GM19240 (cell line): ENCODE data around the gene ZCCHC17.
"Not testable (repeated sequence)": the region's sequence is repeated elsewhere in the genome, so short reads cannot be mapped to it uniquely, and the experiment has no call there.

Source experiments
- DNase-seq: peaks from one replicate; pipeline ENCODE4 v3.0.0; 2011; ENCODE audit warnings: low spot score; ENCODE audit not compliant: insufficient read length

ZCCHC17 gene

DNA sequence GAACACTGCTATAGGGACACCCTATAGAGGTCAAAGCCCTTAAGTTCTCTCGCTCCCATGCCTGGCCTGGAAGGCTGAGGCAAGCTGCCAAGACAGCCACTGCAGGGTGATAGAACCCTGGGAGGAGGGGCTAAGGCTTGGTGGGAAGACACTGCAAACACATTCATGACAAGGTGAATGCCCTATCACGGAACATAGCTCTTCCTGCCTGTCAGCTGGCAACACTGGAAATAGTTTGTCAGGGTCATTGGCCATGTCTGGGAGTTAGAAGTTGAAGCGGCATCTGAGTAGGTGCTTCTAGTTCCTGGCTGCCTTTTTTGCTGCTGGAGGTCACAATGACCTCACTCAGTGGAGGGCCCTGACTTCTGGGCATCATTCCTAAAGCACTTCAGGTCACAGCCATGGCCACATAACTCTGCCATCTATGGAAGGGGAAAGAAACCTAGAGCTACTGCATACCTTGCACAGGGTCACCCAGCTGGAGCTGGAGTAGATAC, 71.8 kb downstream of the ZCCHC17 start:
- DNase-seq = no peak

DNA sequence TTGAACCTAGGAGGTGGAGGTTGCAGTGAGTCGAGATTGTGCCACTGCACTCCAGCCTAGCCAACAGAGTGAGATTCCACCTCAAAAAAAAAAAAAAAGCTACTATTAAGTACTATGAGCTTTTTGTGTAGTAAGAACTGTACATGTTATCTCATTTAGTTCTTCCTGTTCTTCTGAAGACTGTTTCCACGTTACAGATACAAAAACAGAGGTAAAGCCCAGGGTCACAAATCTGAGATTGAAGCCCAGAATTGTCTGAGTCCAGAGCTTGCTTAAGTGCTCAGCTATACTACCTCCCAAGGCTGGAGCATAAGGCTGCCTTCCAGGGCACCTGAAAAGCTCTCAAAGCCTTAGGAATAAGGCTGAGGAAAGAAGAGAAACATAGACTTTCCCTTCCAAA, 73.2 kb downstream of the ZCCHC17 start:
- DNase-seq = no peak

DNA sequence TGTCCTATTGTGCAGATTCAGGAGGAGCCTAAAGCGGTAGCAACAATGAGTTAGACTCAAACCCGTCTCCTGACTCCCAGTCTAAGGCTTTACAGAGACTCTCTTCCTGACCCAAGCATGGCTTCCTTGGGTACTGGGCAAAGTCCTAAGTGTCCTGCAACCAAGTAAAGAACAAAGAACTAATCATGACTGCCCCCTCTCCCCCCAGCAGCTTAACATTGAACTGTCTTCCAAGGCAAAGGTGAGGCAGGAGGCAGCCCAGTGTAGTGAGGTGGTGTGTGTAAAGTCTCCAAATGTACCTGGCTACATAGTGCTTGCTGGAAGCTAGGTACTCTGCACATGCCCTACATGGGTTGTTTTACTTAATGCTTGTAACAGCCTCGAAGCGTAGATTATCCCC, 73.7 kb downstream of the ZCCHC17 start:
- no peak for DNase-seq

DNA sequence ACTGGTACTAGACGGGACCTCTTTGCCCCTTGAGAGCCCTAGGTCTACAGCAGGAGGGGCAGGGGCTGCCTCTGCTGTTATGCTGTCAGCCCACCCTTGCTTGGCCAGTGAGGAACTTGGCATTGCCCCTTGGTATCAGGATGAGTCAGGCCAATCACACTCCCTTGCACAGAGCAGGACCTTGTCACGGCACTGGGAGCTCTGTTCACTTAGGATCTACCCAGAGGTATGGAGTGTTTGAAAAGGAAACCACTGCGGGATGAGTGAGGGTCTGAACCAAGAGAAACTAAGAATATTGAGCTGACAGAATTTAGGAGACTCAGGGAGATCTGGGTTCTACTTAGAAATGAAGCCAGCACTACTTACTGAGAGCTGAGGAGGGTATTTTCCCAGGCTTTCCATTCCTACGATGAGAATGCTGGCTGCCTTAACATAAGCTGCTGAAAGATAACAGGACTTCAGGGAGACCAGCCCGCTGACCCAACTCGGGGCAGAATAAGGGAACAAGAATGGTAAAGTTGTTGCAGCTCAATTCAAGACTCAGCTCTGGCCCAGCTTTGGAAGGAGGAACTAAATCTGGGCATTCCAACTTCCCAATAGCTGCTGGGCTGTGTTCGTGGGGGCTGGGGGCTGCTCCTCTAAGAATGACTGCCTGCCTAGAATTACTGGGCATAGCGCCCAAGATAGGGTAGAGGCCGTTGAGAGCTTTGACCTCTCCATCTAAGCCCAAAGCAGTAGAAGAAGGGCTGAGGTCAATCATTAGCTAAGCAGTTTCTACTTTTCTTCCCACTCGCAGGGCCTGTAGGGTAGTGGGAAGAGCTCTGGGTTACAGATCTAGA, 74.5 kb downstream of the ZCCHC17 start:
- DNase-seq = no peak

DNA sequence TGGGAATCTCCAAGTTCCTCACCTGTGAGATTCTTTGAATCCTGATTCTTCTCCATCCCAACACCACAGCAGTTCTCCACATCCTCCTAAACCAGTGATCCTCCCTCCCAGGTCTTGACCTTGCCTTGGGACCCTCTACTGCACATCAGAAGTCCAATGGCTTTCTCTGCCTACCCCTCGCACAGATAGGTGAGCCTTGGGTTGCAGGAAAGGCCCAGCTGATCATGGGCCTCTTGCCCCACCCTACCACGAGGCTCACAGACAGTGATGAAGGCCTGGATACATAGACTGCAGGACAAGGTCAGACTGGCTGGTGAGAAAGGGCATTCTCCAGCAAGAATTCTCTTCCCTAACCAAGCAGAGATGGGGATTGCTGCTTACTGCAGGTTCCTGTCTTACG, 75.2 kb downstream of the ZCCHC17 start:
- DNase-seq = no peak

DNA sequence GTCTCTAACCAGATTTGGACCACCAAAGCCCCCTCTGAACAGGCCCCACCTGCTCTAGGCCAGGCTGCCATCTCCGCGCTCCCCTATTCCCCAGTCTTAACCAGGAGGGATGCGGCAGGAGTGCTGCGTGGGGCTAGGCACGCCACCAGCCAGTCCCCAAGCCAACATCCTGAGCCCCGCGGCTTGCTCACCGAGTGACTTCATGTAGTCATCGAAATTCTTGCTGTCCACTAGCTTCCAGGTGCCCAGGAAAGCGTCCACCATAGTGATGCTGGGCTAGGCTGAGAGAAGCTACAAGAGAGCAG, 75.9 kb downstream of the ZCCHC17 start:
- no peak for DNase-seq

DNA sequence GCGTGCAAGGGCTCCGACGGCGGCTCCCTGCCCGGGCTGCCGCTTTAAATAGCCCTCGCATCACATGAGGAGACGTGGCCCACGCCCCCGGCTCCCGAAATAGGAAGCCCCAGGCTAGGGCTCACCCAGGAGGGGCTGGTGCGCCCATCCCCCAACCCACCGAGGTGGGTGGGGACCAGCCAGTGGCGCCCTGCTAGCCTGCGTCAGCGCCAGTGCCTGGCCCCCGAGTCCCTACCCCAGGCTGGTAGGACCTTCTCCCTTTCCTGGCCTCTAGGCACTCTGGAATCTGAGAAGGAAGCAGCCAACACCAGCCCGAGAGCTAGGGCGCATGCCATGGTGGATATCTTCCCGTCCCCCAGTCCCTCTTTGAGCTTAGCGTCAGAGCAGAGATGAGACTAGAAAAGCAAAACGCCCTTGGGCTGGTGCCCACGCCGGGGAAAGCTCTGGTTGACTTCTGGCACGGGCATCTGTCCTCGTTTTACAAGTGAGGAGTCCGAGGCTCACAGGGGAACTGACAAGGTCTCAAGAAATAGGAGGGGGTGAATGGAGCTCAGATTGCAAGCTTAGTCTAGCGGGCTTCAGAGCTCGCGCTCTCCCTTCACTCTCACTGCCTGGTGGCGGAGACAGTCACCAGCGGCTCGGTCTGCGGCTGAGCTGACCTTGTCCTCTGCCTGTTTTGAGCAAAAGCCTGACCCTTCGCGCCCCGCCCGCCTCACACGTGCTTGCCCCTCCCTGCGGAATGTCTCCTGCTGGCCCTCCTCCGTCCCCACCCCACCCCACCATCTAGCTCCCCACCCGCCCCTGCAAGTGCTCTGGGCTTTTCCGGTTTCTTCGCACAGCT, 76.4 kb downstream of the ZCCHC17 start, which contains the start of gene FABP3:
Gene FABP3 (minus strand): TSS at position 21 of the 841 bp plus-strand sequence. CDS start 62 bp downstream, outside the sequence.
- no peak for DNase-seq

DNA sequence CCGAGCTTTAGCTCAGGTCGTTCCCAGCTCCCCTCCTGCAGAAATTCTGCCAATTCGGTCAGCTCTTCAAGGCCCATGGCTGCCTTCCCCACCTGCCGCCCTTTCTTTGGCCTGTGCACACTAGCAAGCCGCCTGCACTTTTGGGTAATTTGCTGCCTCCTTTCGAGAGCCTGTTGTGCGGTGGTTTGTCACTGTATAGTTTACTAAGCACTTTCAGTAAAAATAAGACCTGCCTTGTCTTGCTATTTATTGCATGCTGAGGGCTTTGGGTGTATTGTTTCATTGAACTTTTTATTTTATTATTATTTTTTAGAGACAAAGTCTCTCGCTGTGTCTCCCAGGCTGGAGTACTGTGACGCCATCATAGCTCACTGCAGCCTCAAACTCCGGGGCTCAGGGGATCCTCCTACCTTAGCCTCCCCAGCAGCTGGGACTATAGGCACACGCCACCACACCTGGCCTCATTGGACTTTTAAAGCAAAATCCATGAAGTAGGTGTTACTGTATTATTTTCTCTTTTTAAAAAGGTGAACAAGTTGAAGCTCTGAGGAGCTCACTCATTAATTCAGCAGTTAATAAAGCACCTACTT, 77.2 kb downstream of the ZCCHC17 start:
- no peak for DNase-seq

DNA sequence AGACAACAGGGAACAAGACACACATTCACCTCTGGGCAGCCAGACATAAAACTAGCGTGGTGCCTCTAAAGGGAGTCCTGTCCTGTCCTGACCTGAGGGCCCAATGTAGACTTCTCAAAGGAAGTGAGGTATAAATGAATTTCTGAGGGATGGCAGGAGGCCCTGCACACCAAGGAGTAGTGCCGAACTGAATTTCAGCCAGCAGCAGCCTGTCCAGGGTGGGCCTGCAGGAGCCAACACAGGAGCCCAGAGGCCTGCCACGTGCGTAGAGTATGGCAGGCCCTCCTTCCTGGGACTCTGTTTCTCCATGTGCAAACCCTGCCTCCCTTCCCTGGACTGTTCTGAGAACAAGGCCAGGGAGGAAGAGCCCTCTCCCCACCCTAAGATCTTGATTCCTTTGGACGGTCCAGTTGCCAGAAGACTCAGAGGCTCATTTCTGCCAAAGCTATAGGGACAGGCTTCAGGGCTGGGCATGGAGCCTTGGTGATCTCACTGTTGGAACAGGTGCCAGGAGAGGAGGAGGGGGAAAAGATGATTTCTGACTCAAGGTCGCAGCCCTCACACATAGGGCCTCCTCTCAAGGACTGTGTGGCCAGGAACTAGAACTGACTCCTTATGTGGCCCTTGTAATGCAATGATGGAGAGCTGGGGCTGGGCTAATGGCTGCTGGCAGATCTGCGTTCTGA, 77.8 kb downstream of the ZCCHC17 start:
- DNase-seq = no peak

DNA sequence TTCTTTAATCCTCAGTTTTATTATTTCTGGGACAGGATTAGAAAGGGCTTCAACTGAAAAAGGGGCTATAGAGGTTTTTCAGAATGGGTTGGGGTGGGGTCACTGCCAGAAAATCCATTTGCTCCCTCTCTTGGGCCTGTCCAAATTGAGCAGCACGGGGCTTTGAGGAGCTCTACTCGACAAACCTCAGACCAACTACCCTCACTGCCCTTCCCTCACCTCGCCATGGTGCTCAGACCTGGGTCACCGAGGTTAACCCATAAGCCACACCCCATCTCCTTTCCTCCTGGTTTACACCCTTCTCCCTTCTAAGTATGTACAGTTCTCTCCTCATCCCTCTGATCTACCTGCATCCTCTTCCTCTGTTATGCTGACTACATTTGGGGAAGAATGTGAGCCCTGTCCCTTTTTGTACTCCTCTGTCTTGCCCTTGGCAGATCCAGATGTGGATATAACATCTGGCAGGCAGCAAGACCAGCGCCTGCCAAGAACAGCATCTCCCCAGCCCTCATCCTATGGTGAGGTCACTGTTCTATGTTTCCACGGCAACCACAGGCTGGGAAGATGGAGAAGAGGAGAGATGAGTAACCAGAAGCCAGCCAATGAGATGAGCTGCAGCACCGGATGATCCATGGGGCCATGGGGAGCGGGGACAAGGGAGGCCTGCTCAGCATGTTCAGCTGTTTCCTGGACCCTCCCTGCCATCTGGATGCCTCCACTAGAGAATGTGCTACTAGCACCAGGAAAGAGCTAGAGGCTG, 79.7 kb downstream of the ZCCHC17 start:
- DNase-seq = no peak

DNA sequence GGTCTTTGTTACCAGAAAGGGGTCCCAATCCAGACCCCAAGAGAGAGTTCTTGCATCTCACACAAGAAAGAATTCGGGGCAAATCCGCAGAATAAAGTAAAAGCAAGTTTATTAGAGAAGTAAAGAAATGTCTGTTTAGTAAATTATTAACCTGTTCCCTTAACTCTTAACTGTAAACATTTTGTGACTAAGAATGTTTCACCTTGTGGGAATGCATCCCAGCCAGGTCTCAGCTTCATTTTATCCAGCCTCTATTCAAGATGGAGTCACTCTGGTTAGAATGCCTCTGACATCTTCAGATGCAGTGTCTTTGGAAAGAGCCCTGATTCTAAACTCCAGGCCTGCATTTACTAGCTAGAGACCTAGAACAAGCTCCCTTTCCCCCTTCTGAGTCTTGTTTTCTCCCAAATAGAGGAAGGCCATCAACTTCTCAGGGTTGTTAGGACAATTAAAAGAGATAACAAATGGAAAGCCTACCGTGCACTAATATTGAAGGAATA, 80.6 kb downstream of the ZCCHC17 start:
- DNase-seq = no peak

DNA sequence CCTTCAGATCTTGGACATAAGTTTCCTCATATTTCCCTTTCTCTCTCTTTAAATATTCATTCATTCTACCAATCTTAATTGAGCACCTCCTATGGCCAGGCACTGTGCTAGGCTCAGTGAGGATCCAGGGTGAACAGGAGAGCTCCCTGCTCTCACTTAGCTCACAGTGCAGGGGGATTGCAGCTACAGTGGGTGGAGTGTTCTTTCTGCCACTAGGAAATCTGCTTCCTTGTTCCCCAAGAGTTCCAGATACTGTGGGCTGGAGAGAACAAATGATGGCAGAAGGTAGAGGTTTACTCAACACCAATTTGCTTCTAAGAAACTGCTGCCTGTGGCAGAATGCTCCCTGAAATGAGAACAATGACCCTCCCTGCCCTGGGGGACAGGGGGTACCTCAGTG, 81.2 kb downstream of the ZCCHC17 start:
- no peak for DNase-seq

DNA sequence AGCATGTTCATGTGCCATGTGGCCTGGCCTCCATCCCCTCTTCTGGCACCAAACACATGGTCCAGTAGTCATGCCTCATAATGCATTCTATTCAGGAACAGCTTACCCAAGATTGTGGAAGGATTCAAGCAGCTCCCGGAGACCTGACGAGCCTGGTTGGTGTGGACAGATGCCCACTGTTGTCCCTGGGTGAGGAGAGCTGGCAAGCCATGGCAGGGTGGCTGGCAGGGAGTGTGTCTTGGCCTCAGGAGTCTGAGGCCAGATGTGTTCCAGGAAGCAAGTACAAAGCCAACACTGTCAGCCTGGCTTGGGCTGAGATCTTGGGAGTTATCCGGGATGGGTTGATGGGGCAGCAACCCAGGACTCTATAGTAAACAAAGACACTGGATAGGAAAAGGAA, 83.3 kb downstream of the ZCCHC17 start:
- no peak for DNase-seq

DNA sequence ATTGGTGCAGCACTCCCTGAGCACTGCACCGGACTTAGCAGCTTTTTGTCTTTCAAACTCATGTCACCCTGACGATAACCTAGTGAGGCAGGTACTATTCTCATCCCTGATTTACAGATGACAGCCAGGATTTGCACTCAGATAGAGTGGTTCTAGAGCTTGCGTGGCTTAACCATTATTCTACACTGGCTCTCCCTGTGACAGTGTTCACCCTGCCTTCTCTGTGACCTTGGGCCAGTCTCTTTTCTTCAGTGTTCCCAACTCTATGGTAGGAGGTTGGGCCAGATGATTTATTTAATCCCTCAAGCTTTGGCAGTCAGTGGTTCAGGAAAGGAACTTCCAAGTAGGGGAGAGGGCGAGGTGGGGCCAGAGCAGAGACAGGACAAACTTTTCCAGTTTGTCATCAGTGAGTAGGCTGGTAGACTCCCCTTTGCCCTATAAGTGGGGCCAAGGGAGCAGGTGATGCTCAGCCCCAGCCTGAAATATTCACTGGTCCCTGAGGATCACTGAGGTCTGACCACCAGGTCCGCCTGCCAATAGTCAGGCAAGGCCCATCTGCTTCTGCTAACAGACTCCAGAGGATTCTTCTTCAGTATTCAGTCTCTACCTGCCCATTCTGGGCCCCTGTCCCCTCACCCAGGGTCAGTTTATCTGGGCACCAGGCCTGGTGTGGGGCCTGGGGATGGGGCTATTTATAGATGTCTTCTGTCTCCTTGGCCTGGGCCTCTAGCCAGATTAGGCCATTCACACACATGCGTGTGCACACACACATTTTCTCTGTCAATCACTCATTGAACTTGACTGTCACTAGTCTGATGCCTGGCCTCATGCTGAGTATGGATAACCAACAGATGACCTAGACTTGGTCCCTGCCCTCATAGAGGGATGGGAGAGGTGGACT, 84.8 kb downstream of the ZCCHC17 start:
- no peak for DNase-seq

DNA sequence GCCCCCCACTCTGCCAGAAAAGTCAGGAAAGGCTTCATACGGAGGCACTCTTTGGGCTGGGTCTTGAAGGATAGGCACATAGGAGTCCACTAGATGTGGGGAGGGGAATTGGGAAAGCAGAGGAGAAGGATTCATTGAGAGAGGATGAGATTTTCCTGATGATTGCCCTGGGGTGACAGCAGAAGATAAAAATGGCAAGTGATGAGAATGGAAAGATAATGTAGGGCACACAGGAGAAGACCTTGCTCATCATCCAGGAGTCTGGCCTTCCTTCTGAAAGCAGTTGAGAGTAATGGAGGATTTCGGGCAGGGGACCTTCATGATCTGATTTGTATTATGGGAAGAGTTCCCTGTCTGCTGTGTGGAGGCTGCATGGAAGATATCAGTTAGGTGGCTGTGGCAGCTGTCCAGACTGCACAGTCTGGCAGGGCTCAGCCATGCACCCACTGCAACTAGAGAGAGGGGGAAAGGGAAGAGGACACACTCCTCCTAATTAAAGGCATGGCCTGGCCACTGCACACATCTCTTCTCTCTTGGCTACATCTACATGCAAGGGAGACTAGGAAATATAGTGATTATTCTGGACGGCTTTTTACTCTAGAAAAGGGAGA, 85.7 kb downstream of the ZCCHC17 start:
- DNase-seq = no peak

DNA sequence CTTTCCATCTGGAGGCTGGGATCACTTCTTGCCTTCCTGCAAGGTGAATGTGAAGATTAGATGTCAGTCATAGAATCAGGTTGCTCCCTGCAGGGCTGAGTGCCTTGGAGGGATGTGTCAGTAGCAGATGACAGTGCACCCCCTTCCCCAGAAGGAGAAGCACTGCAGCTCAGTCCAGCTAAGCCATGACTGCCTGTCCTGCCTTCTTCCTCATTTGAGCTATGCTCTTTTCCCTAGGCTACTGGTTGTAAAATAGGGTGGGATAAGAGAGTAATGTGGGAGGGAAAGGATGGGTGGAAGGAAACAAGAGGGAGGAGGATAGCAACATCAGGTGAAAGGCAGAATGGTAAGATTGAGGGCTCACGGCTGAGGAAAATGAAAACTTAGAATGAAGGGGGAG, 87.1 kb downstream of the ZCCHC17 start:
- DNase-seq = no peak

DNA sequence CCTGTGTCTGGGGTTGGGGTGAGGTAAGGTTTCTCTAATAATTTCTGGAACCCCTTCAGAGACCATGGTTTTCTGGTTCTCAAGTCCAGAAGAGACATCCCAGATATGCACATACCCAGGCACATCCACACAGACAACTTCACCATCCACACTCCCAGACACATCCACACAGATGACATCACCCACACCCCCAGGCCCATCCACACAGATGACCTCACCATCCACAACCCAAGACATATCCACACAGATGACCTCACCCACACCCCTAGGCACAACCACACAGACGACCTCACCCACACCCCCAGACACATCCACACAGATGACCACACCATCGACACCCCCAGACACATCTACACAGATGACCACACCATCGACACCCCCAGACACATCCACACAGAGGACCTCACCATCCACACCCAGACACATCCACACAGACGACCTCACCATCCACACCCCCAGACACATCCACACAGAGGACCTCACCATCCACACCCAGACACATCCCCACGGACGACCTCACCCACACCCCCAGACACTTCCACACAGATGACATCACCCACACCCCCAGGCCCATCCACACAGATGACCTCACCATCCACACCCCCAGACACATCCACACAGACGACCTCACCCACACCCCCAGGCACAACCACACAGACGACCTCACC, 89.9 kb downstream of the ZCCHC17 start:
- DNase-seq = not testable (repeated sequence)

DNA sequence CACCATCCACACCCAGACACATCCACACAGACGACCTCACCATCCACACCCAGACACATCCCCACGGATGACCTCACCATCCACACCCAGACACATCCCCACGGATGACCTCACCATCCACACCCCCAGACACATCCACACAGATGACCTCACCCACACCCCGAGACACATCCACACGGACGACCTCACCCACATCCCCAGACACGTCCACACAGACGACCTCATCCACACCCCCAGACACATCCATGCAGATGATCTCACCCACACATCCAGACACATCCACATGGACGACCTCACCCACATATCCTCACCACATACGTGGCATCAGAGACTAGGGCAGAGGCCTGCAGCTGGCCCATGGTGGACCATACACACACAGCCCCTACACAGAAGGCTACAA, 90.8 kb downstream of the ZCCHC17 start:
- DNase-seq = no peak

DNA sequence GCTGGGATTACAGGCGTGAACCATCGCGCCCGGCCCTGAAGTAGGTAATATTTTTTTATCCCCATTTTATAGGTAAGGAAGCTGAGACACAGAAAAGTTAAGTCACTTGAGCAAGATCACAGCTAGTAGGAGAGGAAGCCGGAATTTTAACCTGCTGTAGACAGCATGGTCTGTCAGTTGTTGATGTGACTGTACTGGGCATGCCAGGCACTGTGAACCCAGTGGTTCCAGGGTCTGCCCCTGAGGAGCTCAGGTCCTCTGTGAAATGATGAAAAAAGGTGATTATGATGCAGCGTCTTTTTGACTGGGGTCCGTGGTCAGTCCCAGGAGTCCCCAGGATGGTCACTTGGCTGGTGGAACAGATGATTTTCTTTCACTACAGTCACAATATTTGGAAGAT, 92.8 kb downstream of the ZCCHC17 start:
- no peak for DNase-seq
